GM18498 (cell line): Measurements from ENCODE around the gene GDNF.
A peak's percentile ranks its signal among the peaks of the same experiment; 100 is the strongest.
"Not testable (repeated sequence)": the region's sequence is repeated elsewhere in the genome, so short reads cannot be mapped to it uniquely, and the experiment has no call there.

ENCODE experiments used
- ATAC-seq: cut with Tn5 transposase; IDR thresholded peaks from one replicate; pipeline ENCODE4 v1.9.1; 2021; ENCODE audit warnings: mild to moderate bottlenecking, moderate library complexity; ENCODE audit not compliant: unreplicated experiment

Gene GDNF, protein sequence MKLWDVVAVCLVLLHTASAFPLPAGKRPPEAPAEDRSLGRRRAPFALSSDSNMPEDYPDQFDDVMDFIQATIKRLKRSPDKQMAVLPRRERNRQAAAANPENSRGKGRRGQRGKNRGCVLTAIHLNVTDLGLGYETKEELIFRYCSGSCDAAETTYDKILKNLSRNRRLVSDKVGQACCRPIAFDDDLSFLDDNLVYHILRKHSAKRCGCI

DNA sequence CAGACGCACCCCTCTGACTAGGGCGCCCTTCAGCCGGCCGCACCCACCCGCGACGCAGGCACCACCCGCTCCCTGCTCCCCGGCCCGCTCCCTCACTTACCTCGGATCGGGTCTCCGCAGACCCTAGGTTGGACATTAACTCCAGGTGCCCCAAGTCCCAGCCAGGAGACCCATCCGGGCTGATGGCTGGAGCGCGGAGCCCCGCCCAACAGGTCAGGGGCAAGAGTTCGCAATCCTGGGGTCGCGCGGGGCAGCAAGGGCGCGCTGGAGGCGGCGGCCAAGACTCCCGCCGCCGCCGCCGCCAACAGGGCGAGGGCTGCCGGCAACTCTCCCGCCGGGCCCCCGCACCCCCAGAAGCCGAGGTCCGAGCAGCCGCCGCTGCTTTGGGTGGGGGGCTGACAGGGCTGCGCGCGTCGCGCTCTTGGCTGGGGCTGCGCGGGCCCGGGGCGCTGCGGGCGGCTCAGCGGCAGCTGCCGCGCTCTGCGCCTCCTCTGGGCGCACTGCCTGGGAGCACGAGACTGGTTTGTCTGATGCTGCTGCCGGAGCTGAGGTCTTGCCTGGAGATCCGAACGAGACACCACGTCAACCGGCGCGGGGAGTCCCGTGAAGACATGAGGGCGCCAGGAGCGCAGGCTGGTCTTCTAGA lies at the start of gene GDNF:
TSS of gene GDNF (minus strand) at position 635 of the 646 bp plus-strand sequence. CDS start 5,245 bp downstream, outside the sequence.
- no peak for ATAC-seq

DNA sequence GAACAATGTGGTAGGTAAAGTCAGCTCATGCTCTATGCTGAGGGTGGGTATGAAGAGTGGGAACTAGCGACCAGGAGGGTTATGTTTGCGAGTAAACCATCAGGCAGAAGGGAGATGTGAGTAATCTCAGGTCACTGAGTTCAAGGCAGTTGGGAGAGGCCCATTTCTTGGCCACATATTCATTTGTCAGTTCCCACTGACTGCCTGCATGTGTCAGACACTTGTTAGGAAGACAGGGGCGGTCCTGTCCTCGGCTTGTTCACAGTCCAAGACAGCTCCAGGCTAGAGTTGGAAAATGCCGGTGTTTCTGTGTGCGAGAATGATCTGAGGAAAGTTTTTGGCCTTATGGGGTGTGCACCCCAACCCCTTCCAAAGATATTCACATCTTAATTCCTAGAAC lies 48.6 kb upstream of the GDNF start:
- ATAC-seq: no peak

DNA sequence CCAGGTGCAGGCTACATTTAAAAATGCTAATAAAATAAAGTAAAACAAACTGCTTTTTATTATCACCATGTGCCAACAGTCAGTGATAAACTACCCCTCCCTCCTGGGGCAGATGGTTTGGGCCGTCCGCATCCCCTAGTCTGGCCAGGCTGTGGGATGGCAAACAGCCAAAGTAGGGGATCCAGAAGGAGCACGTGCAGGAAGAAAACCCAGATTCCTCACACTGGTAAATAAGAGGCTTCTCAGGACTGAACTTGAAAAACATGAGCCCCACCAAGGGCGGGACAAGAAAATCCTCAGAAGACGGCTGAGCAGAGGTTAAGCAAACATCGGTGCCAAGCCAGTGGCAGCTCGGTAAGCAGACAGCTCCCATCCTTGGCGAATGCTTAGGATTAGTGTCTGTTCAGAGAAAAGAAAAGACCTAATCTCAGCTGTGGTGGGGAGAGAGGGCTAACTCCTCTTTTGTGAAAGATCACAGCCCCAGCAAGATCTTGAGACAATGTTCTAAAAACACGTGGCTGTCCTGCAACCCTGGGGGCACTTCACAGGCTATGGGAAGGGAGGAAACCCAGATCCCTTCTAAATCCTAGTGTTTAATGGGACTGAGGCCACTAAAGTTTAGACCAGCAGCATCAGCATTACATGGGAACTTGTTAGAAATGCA lies 46.5 kb upstream of the GDNF start:
- ATAC-seq: no peak

DNA sequence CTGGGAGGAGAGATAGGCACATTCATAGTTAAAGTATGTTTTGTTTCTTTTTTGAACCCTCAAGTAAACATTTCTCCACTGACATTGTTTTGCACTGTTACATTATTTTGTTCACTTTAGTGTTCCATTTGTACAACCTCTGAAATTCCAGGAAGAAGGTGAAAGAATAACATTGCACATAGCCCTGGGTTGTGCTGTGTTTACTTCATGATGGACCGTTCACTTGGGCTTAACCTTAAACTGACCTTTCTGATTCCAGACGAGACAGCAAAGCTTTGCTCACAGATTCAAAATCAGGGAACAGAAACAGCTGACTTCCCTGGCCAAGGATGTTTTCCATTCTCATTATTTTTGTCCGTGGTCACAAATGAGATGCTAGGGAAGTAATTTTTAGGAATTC lies 42.8 kb upstream of the GDNF start:
- ATAC-seq: no peak

DNA sequence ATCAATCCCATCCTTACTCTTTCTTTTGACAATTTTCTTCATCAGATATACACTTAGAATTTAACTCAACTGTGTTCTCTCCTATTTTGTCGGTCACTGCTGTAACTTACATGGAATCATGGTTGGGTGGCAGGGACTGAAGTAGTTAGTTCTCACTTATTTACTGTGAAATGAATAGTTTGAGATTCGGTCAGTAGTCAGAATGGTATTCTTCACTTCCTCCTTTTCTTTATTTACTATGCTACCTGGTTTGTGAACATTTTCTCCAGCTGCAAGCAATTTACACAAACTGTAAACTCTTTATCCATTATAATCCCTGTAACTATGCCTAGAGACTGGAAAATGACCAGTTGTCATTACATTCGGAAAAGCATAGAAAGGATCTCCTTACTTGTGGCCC lies 41.5 kb upstream of the GDNF start:
- ATAC-seq: peak; percentile 91

DNA sequence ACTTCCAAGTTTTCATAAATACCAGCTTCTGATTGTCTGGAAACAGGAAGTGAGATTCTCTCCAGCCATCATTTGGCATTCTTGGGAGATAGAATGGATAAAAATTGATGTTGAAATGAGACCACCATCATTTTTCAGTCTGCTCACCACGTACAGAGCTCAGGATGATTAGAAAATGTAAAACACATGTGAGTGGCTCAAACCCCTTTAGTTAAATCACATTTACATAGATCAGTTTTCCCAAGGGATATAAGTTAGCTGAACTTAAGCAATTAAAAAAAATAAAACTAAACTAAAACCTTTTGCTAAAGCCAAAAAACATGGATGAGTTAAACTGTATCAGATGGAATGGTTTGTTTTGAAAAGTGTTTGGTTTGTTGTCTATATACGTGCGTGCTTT lies 37.1 kb upstream of the GDNF start:
- no peak for ATAC-seq

DNA sequence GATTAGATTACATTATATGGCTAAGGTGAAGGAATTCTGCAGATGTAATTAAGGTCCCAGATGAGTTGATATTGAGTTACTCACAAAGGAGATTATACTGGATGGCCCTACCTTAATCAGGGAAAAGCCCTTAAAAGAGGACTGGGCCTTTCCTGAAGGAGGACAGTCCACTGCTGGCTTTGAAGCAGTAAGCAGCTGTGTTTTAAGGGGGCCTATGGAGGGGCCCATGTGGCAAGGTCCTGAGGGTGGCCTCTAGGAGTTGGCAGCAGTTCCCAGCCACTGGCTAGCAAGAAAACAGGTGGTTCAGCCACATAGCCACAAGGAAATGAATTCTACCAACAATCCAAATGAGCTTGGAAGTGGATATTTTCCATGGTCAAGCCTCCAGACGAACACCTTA lies 36.4 kb upstream of the GDNF start:
- ATAC-seq: no peak

DNA sequence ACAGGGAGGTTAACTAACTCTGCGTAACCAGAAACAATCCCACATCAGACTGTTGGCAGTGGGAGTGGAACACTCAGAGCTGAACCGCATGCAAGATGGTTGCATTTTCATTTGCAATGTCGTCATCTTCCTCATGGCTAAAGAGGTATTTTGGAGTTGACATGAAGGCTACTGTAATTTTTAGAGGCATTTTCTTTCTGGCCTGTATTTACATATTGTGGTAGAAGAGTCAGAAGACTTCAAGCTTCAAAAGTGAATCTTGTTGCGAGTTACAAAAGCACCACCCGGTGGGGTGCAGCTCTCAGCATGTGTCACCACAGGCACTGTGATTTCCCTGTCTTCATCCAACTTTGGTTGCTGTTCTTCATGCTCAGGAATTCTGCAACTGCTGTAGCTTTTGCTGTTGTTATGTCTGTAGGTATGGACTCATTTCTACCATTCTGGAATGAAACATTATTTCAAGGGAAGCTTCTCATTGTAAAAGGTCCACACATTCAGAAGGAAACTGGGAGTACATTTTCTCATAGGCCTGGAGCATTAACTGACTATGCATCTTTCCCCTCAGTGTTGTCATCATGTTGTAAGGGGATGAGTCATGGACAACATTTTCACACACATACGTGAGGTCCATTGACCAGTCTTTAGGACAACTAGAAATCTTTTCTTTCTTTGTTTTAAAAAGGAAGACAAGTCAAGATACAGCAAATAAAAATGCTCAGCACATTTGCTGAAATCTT lies 35.4 kb upstream of the GDNF start:
- ATAC-seq: peak; percentile 58

DNA sequence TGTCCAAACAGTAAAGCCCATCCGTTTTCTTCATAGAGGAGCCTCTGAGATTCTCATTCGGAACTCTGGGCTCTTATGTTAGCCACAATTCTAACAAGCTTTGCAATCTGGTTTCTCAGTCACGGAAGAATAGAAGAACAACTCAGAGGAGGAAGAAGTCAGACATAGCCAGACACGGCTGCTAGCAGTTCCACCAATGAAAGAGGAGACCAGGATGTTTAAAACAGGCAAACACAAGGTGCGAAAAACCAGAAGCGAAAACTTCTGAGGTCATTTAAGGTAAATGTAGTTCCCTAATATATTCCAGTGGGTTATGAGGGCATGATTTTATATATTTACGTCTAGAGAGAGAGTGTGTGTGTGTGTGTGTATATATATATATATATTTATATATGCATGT lies 34.1 kb upstream of the GDNF start:
- ATAC-seq: no peak

DNA sequence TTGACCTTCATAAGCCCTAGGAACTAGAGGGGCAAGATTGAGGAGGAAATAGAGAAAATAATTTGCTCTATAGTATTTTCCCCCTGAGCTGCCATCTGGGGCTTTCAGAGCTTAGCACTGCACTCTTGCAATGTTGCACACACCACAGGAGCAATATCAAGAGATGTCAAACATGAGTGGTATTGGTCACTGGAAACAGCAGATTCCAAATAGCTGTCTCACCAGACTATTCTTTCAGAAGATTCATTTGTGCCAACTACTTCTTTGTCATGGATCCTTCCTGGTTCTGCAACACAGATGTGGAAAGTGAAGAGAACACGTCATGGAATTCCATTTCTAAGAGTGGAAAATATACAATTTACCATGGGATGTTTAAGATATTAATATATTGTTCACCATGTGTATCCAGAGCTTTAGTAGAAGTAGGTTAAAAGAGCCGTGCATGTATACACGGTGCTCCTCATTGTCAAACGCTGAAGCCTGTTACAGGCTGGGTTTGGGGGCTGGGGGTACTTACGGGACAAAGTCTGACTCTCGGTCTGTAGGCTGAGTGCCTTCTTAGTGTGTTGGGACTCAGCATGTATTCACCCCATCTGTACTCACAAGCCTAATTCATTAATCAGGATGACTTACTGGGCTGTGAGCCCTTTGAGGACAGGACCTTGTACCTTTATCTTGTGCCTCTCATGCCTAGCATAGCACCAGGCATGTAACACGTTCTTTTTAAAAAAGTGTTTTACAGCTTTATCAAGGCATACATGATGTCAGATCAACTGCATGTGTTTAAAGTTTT lies 31.4 kb upstream of the GDNF start:
- no peak for ATAC-seq

DNA sequence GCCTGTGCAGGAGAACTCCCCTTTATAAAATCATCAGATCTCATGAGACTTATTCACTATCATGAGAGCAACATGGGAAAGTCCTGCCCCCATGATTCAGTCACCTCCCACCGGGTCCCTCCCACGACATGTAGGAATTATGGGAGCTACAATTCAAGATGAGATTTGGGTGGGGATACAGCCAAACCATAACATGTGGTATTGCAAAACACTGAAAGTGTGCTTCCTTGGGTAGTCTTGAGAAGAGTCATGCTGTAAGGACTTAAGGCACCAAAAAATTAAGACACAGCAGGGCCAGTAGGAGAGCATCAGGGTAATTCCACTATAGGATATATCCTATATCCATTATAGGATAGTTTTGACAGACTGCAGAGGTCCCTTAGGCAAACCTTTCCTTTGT lies 29.4 kb upstream of the GDNF start:
- ATAC-seq: no peak

DNA sequence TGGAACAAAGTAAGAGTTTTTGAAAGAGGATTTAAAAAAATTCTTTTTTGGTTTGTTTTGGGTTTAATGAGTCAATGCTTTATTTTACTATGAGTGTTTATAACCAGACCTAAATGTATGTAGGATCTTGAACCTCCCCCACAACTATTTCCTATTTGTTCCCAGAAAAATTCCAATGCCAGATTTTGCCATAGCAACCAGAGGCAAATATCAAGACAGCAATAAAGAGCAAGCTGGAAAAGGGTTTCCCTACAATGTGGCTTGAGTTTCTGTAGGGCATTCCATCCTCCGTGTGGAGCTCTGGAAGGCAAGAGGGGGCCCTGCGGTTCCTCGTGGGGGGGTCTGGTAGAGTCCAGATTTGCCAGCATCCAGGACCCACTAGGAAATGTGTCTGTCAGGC lies 27.8 kb upstream of the GDNF start:
- no peak for ATAC-seq

DNA sequence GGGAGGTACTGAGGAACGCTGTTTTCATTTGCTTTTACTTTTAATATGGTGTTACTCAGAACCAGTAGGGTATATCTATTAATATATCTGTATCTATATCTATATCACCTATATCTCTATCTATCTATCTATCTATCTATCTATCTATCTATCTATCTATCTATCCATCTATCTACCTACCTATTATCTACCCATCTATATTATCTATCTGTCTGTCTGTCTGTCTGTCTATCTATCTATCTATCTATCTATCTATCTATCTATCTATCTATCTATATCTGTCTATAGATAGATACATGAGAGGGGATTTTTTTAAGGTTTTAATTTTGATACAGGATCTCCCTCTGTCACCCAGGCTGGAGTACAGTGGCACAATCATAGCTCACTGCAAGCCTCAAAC lies 23.1 kb upstream of the GDNF start:
- not testable (repeated sequence) for ATAC-seq

DNA sequence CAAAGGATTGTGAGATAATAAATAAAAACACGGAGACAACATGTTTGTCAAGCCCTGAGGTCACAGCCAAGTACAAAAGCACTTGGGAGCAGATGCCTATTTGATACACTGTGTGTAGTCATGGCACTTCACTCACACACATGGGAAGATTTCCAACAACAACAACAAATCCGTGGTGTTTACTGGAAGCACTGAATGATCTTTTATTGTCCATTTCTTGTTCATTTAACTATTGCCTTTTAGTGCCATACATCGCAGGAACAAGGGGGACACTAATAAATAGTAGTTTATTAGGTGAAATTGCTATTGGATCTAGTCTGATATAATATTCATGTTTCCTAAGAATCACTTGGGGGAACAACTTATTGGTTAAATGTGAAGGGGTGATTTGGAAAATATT lies 20.4 kb upstream of the GDNF start:
- ATAC-seq: no peak

DNA sequence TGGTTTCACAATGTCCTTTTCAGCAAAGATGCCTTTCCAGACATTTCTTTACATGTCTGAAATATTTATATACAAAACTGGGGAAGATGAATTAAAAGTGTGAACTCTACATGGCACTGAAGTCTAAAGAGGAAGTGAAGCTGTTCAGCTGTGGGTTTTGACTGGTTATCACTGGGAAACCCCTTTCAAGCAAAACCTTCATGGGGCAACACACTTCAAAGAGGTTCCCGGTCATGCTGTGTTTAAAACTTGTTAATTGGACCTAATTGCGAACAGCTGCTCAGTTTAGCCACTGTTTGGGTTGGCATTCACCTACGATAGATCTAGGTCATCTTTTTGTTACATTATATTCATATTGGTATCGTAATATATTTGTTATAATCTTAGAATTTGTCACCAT lies 20.0 kb upstream of the GDNF start:
- ATAC-seq: peak; percentile 97

DNA sequence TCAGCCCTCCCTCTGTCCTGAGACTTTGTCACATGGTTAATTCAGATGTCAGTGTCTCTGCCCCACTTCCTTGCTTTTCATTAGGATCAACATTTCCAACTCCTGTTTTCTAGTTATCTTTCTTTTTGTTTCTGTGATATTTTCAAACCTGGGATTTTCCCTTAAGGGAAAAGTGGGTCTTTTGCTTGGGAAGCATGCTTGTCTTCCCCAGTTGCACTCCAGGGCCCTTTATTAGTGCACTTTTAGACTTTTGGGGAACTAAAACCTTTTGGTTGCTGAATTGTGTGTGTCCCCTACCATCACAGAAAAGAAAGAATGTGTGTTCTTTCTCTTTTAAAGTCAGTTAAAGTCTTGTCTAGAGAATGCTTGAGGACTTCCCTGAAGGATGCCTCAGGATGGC lies 18.4 kb upstream of the GDNF start:
- no peak for ATAC-seq

DNA sequence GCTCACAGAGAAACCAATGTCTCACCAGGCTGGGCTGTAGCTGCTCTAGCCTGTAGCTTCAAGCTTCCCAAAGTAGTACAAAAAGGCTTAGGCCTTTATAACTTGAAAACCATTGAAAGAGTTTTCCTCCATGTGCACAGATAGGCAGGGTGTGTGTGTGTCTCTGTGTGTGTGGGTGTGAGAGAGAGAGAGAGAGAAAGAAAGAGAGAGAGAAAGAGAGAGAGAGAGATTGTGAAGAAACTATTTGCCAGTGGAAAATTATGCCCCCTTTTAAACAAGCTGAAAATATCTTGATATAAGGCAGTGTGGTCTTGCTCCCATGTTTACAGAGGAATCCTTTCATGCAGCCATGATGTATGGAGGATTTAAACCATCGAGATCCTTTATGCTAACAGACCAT lies 17.9 kb upstream of the GDNF start:
- ATAC-seq: no peak

DNA sequence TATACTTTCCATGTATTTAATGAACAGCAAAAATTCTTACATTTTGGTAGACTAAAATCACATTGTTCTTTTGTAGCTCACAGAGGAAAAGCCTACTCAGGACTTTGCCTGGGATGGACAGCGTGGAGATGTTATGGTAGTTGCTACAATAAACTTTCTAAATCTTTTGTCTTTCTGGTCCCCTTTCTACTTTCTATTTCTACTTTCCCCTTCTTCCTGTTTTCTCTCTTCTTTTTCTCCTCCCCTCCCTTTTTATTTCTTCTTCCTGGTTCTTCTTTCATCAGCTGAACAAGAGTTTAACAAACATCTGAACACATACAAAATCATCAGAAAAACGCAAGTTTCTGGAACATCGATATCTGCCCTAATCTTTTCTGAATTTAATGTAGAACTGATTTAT lies 15.6 kb upstream of the GDNF start:
- ATAC-seq: no peak

DNA sequence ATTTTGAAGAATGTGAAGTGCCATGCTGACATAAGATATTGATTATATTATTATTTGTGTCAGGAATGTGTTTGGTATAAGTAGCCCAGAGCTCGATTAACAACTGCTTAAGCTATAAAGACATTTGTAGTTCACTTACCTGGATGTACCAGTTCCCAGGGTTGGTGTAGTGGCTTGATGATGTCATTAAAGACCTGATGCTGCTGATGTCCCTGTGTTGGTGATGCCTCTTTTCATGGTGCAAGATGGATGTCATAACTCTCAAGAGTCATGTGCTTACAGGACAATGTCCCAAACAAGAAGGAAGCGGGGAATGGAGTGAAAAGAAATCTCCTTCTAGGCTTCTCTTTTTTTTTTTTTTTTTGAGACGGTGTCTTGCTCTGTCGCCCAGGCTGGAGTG lies 11.5 kb upstream of the GDNF start:
- ATAC-seq: no peak

DNA sequence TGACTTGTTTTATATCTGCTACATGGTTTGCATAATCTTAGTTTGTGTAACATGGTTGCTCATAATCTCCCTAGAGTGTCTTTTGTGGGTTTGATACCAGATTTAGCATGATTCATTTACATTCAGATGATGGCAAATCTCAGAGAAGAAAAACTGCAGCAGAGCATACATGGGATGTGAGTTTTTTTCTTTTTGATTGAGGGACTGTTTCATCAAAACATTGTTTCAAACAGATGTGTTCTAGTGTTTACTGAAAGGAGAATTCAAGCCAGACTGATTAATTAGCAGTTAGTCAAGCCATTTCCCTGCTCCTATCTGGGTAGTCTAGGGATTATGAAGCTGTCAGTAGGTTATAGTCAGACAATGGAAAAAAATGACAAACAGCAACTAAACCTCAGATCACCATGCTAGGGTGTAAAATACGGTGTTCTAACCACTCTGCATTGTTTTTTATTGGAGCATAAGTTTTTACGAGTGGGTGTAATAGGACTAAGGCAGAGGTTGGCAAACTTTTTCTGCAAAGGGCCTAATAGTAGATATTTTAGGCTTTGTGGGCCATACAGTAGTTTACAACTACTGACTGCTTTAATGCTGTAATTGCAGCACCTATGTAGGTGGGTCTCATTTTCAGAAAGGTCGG lies 10.5 kb upstream of the GDNF start:
- ATAC-seq: no peak

DNA sequence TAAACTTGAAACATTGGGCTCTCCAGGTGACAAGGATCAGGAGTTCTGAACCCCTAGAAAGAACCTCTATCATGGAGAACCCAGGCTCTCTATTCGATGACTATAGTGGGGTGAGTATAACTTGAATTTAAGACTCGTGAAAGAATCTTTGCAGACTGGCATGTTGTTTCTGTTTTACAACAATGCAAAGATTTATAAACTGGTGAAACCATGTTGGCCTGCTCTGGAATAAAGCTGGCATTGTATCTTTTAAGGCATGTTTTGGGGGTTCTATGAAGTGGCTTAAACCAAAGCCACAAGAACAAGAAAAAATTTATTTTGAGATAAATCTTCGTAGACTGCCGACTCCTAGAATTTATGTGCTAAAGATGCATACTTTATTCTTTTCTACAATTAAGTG lies 9.8 kb upstream of the GDNF start:
- no peak for ATAC-seq
